ENCODE measurements around the gene PPHLN1.
"Not testable (repeated sequence)": the region's sequence is repeated elsewhere in the genome, so short reads cannot be mapped to it uniquely, and the experiment has no call there.

The PPHLN1 gene

DNA sequence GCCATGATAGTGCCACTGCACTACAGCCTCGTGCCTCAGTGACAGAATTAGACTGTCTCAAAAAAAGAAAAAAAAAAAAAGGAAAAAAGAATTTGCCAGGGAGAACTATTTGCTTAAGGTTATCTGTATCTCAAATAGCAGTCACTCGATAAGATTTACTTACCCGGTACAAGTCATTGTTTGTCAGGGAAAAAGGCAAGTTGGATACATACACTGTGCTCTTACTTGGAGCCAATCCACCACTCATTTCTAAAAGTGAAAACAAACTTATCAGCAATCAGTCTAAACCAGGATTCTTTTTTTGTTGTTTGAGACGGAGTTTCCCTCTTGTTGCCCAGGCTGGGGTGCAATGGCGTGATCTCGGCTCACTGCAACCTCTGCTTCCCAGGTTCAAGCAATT is 2.1 kb upstream of the PPHLN1 start:
- no peak for DNase-seq (ENCODE audit: low spot score)

DNA sequence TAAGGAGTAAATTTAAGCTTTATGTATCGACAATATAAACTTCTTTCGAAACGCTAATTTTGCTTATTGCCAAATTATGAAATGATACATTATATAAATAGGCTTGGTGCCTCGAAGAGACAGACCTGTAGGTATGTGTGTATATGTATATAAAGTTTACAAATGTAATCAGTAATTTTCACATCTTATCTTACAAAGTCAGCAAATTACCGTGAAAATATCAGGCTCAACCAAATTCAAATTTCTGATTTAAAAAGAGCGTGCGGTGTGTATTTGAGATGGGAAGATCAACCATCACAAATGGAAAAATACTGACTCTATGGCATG is 678 bp upstream of the PPHLN1 start:
- DNase-seq (ENCODE audit: low spot score) = peak; percentile 21

DNA sequence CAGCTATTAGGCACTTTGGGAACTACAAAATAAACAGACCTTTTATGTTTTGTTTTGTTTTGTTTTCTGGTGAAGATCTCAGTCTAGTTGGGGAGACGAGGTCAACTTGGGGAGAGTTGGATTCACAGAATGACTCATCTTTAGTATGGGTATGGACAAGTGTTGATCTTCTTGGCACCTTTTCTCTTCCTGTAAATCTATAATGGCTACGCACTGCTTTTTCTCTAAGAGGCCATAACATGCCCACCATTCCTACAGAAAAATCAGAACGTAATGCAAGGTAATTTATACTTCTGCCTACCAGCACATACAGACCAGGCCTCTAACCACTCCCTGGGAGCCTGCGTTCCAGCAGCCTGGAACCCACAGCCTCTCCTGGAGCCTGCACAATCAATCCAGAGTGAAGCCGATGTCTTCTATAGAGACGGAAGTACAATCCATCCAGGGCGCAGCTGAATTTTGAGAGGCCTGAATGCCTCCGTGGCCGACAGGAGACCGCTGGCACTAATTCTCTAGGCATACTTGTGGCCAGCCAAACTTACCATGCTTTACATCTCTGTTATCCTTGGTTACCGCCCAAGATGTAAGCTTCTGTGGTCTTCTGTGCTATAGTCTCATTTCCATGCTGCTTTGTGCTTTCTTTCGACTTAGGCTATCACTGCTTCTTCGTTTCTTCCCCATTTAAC is 717 bp downstream of the PPHLN1 start:
- DNase-seq (ENCODE audit: low spot score) = peak; percentile 29

DNA sequence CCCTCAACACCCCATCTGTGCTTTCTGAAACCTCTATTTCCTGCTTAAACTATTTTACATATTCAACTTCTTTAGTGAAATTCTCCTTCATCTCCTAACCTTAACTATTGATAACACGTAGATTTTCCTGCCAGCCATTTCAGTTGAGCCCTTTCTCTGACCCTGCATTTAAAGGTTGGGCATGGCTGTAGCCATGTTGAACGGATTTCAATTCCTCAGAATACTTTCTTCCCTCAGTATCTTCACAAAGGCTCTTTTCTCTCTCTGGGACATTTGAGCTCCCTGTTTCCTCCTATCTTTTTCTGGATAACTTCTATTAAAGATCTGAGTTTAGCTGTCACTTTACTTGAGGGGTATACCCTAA is 1.2 kb downstream of the PPHLN1 start:
- no peak for DNase-seq (ENCODE audit: low spot score)

DNA sequence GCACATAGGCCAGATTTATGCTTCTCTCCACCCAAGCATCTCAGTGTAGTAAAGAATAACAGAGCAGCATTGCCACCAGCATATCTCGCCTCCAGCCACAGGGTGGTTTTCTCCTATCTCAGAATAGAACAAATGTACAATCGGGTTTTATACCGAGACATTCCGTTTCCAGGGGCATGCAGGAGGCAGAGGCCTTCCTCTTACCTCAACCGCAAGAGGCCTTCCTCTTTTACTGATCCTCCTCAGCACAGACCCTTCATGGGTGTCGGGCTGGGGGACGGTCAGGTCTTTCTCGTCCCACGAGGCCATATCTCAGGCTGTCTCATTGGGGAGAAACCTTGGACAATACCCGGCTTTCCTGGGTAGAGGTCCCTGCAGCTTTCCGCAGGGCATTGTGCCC is 4.1 kb downstream of the PPHLN1 start:
- DNase-seq (ENCODE audit: low spot score) = not testable (repeated sequence)

DNA sequence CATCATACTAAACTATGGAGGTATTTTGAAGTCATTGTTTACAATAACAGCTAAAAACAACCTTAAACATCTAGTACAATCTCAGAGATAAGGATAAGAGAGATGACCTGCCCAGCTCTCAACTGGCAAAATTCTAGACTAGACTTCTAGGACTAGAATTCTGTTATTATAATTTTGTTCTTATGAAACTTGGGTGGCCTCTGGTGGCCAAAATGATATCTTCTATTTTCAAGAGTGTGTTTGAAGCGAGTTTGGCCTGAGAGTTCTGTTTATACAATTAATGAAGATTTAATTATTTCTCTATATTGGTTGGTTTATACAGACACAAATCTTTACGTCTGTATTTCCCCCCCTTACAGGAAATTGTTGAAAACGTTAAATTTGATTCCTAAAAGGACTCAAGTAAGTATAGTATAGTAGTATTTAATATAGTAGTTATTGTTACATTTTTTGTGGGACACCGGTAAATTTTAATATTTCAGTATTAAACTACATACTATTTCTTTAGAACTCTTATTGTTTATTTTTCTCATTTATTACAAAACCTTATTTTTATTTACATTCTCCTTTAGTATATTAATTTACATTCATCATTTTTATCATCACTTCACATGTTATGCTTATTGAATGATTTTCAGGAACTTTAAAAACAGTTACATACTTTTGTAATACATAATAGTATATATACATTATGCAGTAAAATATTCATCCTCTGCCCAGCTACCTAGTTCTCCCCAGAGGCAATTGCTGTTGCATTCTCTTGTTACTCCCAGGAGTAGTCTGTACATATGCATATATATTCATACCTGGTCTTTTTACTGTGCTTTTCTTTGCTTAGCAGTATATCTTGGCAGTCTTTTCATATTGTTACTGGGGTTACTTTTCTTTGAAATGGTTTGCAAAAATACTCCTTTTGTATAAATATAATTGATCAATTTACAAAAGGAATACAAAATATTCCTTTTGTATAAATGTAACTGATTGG is 6.6 kb downstream of the PPHLN1 start:
- DNase-seq (ENCODE audit: low spot score) = peak; percentile 63

DNA sequence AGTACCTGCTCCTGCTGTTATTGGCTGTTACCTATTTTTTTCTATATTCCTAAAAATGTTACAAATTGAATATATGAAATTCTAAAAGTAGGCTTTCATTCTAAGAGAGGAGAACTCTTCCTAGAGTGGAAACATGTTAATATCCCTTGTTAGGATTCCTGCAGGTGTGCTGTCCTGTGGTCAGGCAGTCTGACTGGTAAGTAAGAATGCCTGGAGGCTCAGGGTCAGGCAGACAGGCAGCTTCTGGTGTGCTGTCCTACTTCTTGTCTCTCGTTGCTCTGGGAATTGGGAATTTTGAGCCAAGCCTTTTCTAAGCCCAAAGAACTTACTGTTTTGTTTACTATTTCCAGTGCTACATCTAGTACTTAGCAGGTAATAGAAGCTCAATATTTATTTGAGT is 10.3 kb downstream of the PPHLN1 start:
- DNase-seq (ENCODE audit: low spot score) = no peak

DNA sequence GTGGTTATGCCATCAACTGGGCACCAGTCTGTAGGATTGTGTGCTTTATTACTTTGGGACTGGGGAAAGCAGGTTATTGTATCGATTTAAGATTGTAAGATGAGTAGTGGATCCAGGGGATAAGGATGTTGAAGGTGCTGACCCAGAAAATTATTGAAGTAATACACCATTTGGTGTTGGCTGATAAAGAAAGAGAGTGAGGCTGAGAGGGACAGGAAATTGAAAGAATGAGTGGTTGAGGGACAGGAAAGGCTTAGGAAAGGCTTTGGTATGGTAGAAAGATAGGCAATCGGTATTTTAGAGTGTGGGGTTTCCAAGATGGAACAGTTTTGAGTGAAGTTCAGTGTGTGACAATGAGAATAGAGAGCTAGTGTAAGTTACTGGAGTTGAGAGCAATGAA is 12.3 kb downstream of the PPHLN1 start:
- no peak for DNase-seq (ENCODE audit: low spot score)

DNA sequence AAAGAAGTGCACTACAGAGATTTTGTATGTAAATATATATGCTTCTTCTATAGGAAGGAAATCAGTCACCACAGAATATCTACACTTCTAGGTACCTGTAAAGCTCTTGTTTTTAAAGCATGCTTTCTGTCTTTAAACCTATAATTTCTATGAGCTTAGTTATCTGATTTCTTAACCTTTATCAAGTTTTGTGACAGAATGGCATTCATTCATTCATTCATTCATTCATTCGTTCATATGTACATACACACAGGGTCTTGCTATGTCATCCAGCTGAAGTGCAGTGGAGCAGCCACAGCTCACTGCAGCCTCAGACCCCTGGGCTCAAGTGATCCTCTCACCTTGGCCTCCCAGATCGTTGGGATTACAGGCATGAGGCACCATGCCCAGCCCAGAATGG is 16.1 kb downstream of the PPHLN1 start:
- no peak for DNase-seq (ENCODE audit: low spot score)

DNA sequence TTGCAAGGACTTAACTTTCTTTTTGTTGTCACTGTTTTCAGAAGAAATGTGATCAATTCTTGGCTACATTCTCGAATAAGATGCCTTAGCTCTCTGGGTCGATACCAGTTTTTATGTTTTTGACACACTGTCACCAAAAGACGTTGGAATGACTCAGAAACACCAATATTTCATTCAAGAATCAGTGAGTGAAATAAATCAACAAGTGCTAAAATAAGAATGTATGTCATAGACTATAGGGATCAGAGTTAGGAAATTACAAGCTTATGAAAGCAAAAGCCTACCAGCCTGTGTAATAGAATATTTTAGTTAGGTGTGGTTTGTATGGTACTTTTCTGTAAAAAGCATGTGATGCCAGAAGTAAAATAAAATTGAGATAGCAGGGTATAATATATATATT is 17.8 kb downstream of the PPHLN1 start:
- no peak for DNase-seq (ENCODE audit: low spot score)

DNA sequence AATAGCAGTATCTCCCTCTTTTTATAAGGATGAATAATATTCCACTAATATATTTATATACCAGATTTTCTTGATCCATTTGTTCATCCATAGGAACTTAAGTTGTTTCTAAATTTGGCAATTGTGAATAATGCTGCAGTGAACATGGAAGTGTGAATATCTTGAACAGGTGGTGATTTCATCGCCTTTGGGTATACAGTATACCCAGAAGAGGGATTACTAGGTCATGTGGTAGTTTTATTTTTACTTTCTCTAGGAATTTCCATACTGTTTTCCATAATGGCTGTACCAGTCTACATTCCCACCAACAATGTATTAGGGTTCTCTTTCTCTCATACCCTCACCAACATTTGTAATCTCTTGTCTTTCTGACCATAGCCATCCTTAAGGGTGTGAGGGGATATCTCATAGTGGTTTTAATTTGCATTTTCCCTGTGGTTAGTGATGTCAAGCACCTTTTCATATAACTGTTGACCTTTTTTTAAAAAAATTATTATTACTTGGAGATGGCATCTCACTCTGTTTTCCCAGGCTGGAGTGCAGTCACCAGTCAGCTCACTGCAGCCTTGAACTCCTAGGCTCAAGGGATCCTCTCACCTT is 20.5 kb downstream of the PPHLN1 start:
- DNase-seq (ENCODE audit: low spot score) = no peak

DNA sequence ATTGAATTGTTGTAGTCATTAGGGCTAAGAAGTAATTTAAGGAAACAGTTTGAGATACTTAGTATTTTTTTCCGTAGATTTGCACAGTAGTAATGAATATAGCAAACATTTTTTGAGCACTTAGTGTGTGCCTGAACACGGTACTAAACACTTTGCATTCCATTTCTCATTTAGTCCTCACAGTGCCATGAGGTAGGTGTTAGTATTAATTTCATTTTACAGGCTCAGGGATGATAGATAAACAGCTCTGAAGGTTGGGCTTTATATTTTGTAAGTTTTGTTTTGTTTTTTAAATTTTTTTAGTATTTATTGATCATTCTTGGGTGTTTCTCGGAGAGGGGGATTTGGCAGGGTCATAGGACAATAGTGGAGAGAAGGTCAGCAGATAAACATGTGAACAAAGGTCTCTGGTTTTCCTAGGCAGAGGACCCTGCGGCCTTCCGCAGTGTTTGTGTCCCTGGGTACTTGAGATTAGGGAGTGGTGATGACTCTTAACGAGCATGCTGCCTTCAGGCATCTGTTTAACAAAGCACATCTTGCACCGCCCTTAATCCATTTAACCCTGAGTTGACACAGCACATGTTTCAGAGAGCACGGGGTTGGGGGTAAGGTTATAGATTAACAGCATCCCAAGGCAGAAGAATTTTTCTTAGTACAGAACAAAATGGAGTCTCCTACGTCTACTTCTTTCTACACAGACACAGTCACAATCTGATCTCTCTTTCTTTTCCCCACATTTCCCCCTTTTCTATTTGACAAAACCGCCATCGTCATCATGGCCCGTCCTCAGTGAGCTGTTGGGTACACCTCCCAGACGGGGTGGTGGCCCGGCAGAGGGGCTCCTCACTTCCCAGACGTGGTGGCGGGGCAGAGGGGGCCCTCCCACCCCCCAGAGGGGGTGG is 23.4 kb downstream of the PPHLN1 start:
- DNase-seq (ENCODE audit: low spot score) = not testable (repeated sequence)

DNA sequence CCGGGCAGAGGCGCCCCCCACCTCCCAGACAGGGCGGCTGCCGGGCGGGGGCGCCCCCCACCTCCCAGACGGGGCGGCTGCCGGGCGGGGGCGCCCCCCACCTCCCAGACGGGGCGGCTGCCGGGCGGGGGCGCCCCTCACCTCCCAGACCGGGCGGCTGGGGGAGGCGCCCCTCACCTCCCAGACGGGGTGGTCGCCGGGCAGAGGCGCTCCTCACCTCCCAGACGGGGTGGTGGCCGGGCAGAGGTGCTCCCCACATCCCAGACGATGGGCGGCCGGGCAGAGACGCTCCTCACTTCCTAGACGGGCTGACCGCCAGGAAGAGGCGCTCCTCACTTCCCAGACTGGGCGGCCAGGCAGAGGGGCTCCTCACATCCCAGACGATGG is 24.0 kb downstream of the PPHLN1 start:
- not testable (repeated sequence) for DNase-seq (ENCODE audit: low spot score)

DNA sequence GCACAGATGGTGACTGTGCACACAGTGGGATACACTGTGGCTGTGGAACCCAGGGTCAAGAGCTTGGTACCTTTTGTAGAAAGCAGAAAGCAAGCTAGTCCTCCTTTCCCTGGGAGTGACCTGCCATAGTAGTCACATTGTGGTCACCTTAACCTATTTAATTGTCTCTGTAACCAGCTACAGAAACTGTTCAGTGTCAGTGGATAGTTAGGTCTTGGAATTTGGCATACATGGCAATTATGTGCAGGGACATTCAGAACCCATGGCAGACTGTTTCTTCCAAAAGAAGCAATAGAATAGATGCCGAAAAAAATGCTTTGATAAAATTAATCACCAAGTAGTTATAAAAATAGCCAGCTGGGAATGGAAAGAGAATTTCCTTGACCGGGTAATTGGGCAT is 30.4 kb downstream of the PPHLN1 start:
- DNase-seq (ENCODE audit: low spot score) = no peak

DNA sequence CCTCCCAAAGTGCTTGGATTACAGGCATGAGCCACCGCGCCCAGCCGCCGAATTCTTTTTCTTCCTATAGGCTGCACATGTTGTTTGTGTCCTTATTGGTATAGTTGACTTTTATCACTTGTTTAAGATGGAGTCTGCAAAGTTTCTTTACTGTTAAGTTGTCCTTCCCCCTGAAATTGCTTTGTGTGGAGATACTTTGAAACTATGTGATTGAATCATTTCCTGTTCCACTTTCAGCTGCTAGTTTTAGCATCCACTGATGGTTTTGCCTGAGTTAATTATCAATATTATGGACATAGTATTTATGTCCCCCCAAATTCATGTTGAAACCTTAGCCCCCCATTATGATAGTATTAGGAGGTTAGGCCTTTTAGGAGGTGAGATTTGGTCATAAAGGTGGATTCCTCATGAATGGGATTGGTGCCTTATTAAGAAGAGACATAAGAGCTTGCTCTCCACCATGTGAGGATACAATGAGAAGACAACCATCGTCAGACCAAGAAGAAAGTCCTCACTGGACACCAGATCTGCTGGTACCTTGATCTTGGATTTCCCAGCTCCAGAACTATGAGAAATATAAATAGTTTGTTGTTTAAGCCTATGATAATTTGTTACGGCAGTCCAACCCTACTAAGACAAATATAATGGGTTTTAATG is 34.9 kb downstream of the PPHLN1 start:
- no peak for DNase-seq (ENCODE audit: low spot score)

DNA sequence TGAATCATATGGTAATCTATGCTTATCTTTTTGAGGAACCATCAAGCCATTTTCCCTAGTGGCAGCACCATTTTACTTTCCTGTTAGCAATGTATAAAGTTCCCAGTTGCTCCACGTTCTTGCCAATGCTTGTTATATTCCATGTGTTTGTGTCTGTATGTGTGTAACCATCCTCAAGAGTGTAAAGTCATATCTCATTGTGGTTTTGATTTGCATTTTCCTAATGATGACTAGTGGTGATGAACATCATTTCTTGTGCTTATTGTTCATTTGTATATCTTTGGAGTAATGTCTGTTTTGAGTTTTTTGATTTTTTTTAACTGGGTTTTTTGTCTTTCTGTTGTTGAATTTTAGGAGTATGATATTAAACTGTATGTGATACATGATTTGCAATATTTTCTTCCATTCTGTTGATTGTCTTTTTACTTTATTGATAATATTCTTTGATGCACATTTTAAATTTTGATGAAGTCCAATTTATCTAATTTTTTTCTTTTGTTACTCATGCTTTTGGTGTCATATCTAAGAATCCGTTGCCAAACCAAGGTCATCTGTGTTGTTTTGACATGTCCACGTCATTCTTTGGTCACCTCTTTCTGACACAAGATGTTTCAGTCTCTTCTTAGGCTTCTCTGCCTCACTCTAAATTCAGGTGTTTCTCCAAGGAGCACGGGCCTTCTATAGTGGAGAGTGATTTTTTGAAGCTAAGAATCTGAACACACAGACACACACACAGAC is 36.1 kb downstream of the PPHLN1 start:
- DNase-seq (ENCODE audit: low spot score) = no peak

DNA sequence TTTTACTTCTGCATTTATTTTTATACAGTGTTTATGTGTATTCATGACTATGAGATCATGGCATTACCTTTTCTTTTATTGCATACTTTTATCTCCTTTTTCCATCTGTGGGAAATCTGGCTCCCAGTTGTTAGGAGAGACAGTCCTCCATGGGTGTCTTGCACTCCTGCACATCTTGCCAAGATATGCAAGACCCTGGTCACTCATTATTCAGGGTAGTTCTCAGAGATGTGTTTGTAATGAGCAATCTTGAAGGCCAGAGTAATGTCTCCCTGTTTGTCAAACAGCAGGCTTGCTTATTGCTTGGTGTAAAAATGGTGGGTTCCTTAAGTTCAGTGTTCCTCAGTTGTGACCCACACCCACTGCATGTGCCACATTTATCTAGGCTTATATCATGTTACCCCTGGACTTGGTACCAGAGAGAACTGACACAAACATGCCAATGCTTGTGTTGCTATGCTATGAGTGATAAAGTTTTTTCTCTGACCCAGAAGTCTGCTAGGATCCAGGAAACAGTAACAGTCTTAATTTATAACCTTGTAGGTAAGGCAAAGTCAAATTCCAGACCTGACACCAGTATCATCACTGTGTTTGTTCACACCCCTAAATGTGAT is 36.8 kb downstream of the PPHLN1 start:
- no peak for DNase-seq (ENCODE audit: low spot score)

DNA sequence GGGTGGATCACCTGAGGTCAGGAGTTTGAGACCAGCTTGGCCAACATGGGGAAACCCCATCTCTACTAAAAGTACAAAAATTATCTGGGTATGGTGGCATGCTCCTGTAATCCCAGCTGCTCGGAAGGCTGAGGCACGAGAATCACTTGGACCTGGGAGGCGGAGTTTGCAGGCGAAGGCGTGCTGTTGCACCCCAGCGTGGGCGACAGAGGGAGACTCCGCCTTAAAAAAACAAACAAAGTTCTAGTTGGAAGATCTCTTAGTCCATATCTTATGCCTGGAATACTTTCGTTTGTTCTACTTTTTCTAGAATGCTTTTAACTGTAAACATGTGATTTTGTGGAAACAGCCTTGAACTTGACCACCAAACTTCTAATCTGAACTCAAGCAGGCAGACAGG is 38.7 kb downstream of the PPHLN1 start:
- no peak for DNase-seq (ENCODE audit: low spot score)

DNA sequence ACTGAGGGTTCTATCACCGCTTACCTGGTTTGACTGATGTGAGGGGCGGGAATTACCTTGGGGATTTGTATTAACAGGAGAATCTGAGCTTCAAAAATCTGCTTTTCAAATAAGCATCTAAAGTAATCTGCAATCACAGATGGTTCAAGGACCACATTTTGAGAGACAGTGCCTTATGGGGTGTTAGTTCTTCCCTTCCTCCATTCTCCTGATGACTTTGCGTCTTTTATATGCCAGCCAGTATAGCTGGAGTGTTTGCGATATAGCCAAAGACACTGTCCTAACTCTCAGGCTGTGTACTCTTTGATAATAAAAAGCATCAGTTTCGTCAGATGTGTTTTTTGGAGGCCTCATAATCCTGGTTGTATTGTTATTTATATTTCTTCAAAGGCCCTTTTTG is 39.5 kb downstream of the PPHLN1 start:
- DNase-seq (ENCODE audit: low spot score) = no peak

DNA sequence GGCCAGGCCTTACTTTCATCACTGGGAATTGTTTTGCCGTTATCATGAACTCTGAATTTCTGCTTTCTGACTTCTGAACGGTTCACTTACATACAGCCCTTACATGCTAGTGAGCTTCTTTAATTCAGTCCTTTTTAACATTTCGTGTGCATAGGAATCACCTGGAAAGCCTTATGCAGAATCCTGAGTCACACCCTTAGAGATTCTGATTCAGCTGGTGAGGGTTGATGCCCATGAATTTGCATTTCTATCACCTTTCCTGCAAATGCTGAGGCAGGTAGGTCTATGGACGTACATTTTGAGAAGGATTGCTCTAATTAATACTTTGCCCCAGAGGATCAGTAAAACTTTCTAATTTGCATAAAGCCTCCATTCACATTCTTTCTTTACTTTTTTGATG is 44.0 kb downstream of the PPHLN1 start:
- DNase-seq (ENCODE audit: low spot score) = no peak

Data from pons (tissue), 1 donor.